Measurements from ENCODE around the gene TNS3.

DNA sequence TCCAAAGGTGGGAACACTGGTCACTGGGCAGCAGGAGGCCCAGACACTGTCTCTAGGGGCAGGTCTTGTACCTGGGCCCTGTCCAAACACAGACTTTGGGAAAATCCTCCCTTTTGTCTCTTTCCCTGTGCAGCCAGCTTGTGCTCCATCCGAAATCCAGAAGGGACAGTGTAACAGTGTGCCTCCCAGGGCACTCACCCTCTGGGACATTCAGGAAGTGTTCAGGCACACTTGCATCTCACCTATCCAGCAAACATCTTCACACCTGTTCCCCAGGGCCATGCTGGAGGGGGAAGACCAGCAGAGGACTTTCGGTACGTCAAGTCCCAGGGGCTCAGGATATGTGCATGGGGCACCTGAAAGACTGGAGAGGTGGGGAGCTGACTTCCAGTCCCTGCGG is 38.9 kb downstream of the TNS3 start:
- TF ChIP-seq, protein P1, sequence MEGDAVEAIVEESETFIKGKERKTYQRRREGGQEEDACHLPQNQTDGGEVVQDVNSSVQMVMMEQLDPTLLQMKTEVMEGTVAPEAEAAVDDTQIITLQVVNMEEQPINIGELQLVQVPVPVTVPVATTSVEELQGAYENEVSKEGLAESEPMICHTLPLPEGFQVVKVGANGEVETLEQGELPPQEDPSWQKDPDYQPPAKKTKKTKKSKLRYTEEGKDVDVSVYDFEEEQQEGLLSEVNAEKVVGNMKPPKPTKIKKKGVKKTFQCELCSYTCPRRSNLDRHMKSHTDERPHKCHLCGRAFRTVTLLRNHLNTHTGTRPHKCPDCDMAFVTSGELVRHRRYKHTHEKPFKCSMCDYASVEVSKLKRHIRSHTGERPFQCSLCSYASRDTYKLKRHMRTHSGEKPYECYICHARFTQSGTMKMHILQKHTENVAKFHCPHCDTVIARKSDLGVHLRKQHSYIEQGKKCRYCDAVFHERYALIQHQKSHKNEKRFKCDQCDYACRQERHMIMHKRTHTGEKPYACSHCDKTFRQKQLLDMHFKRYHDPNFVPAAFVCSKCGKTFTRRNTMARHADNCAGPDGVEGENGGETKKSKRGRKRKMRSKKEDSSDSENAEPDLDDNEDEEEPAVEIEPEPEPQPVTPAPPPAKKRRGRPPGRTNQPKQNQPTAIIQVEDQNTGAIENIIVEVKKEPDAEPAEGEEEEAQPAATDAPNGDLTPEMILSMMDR (IDR thresholded peaks at IDR 0.05; ENCODE audit: low read length) = no peak
- TF ChIP-seq EZH2 (optimal IDR thresholded peaks at IDR 0.05; ENCODE audit: low read depth, low read length) = no peak
- no peak for TF ChIP-seq EZH2phosphoT487 (IDR thresholded peaks at IDR 0.05; ENCODE audit: low read length)
